ENCODE results near the gene TSPAN14. TPM values are rescaled to one million over a fixed set of nuclear protein-coding genes. Genes with fewer than 3 reads are reported as not detected.
A peak's percentile ranks its signal among the peaks of the same experiment; 100 is the strongest.

The TSPAN14 gene
- total and polyA plus RNA-seq, 2 of the 8 experiments (the other 6 are each of a cell fraction or from before 2014, with no cell fraction given), result 47.4 to 57.8 TPM

DNA sequence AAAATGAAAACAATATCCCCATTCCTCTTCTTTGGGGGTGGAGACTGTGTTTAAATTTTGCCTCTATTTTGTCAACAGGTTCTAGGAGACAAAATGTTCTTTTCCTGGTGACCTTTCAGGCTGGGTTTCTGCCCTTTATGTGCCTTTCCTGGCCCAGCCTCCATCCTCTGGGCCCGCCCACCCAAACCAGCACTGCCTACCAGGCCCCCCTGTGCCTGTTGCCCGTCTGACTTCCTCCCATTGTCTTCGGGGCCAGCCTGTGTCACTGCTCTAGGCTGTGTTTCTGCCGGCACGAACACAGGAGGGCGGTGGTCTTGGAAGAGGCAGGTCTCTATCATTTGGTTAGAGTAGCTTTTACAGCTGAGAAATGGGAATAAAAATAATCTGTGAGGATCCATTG, 13.9 kb downstream of the TSPAN14 start (continued):
- peak; percentile 19 to 23; a peak in 1 of 4 replicates for TF ChIP-seq RAD21 (IDR thresholded peaks at IDR 0.05 in 1 of 2, conservative IDR thresholded peaks at IDR 0.05 in 1 of 2; ENCODE audit: low read depth in 2 of 2, low read length in 2 of 2)
- peak; percentile 36 for TF ChIP-seq ASH2L (IDR thresholded peaks at IDR 0.05; ENCODE audit: low read length)
- no peak for TF ChIP-seq EZH2 (IDR thresholded peaks at IDR 0.05; ENCODE audit: low read depth, low read length, severe bottlenecking)
- no peak for TF ChIP-seq CTBP2 (IDR thresholded peaks at IDR 0.05; ENCODE audit: borderline replicate concordance, insufficient read depth, insufficient read length, low read length)
- no peak for TF ChIP-seq CEBPB (IDR thresholded peaks at IDR 0.05; ENCODE audit: low read depth, low read length)
- TF ChIP-seq SP2 (IDR thresholded peaks at IDR 0.05; ENCODE audit: low read length), result no peak
- 0 out of 2 replicates have a peak, but pooled peaks have one; percentile 52 for TF ChIP-seq RXRA (IDR thresholded peaks at IDR 0.05; ENCODE audit: insufficient read depth, low read depth, low read length)
- 0 out of 4 replicates have a peak, but pooled peaks of 1 of the 2 experiments have one; percentile 48 for TF ChIP-seq SIN3A (conservative IDR thresholded peaks at IDR 0.05 in 1 of 2, IDR thresholded peaks at IDR 0.05 in 1 of 2; ENCODE audit: low read depth in 1 of 2, low read length in 2 of 2)
